Activated T-cell treated with anti-CD3 and anti-CD28 coated beads for 48 hours (primary cell): ENCODE data around the gene CEMP1.

Experiments
- DNase-seq: peaks from one replicate; pipeline ENCODE4 v3.0.0-alpha.2; 2020; ENCODE audit warnings: low read depth

CEMP1 gene

DNA sequence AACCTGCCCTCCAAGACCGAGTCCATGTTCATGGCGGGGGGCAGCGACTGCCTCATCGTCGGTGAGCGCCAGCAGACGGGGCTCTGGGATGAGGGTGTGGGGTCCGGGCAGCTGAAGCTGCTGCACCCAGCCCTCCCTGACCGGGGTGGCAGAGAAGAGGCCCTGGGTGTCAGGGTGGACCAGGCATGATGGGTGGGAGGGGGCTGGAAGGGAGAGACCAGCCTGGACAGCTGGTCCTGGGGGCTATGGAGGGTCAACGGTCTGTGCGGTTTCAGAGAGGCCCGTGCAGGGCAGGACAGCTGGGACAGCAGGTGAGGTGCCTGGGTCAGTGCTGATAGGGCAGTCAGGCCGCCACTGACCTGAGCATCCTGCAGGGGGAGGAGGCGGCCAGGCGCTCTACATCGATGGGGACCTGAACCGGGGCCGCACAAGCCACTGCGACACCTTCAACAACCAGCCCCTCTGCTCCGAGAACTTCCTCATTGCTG, 30.7 kb downstream of the CEMP1 start:
- DNase-seq: no peak

DNA sequence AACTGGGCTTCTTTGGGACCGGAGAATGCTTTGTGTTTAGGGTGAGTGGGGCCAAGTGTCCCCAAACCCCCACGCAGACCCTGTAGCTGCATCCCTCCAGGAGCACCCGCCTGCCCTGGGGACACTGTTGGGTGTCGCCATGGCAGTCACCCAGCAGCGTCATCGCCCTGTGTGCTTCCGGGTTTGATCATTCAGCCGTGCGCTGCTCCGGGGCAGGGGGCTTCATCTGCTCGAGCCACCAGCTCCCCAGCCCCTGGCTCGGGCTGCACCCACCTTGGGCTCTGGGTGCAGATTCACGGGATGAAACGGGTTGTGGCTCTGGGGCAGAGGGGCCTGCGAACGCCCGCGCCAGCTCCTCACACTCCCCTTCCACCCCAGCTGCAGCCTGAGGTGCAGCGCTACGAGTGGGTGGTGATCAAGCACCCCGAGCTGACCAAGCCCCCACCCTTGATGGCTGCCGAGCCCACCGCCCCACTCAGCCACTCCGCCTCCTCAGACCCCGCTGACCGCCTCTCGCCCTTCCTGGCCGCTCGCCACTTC, 31.2 kb downstream of the CEMP1 start:
- no peak for DNase-seq

DNA sequence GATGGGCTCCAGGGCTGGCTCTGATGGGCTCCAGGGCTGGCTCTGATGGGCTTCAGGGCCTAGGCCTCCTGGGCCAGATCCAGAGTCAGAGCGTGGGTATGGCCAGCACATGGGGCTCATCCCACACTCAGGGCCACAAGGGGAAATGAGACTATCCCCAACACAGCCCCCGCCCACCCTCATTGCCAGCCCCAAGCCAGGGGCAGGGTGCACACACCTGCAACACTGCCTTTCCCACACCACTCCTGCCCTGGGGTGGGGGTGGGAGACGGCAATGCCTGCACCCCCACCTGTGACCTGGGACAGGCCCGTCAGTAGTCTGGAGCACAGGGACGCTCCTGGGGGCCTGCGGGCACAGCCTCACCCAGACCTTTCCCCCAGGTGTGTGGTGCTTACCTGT, 31.8 kb downstream of the CEMP1 start:
- no peak for DNase-seq

DNA sequence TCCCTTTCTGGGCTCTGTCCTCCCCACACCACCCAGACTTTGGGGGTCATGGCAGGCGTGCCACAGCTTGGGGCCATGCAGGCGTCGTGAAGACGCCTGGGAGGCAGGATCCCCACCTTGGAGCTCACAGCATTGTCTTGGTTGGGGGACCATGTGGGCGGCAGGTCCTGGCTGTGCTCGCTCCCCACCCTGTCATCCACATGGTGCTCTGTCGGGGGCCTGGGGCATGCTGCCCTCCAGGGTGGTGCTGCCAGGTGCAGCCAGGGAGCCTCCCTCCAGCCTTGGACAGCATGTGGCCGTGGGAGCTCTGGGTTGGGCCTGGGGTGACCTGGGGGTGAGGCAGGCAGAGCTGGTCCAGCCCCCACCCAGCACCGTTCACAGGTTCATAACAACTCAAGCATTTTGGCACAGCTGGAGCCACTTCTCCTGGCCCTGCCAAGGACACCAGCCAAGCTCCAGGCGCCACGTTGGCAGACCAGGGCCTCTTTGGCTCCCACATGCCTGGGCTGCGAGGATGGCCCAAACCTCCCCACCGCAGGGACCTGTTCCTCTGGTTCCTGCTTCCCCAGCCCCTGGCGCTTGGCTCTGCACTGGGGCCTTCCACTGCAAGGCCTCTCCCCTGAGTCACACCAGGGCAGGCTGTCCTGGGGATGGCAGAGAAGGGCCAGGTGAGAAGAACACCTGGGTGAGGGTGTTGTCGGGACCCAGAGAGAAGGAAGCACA, 32.5 kb downstream of the CEMP1 start:
- no peak for DNase-seq

DNA sequence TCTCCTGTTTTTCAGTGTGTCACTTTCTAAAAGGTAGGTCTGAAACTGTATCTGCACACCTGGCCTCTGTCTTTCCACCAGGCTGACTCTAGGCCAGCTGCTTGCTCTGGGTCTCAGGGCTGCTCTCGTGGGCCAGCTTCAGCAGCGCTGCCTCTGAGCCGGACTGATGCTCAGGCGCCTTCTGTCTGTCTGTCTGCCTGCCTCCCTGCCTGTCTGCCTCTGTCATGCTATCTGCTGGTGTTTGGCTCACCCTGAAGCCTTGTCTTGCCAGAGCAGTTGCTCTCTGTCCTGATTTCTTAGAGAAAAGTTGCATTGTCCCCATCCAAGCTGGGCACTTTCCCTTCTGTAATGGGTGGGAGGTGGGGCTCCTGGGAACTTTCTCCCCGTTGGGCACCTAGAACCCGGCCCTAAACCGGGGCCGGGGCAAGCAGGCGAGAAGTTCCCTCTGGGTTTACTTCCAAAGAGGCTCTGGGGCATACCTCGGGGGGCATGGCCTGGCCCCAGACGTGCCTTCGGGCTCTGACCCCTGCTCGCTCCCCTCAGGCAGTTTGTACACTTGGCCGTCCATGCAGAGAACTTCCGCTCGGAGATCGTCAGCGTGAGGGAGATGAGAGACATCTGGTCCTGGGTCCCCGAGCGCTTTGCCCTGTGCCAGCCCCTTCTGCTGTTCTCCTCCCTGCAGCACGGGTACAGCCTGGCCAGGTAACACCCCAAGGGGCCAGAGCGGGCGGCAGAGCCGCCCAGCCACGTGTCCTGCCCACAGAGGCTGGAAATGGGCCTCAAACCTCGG, 33.3 kb downstream of the CEMP1 start:
- DNase-seq: no peak

DNA sequence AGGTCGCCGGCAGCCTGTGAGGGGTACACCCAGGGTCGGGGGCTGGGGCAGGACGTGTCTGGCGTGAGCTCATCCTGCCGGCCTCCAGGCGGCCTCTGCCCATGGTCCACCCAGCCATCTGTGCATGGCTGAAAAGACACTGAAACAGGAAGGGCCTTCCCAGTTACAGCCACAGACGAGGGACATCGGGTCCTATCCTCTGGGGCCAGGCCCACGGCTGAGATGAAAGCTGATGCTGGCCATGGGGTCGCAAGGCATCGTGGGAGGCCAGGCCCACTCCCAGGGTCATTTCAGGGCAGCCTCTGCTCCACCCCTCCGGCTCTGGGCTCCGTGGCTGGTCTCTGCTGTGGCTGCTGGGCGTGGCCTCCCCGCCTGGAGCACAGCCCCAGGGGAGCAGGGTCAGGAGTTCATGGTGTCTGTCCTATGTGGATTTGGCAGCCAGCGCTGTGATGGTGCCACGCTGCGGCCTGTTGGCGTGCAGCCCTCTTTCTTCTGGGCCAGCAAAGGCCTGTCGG, 34.0 kb downstream of the CEMP1 start:
- no peak for DNase-seq

DNA sequence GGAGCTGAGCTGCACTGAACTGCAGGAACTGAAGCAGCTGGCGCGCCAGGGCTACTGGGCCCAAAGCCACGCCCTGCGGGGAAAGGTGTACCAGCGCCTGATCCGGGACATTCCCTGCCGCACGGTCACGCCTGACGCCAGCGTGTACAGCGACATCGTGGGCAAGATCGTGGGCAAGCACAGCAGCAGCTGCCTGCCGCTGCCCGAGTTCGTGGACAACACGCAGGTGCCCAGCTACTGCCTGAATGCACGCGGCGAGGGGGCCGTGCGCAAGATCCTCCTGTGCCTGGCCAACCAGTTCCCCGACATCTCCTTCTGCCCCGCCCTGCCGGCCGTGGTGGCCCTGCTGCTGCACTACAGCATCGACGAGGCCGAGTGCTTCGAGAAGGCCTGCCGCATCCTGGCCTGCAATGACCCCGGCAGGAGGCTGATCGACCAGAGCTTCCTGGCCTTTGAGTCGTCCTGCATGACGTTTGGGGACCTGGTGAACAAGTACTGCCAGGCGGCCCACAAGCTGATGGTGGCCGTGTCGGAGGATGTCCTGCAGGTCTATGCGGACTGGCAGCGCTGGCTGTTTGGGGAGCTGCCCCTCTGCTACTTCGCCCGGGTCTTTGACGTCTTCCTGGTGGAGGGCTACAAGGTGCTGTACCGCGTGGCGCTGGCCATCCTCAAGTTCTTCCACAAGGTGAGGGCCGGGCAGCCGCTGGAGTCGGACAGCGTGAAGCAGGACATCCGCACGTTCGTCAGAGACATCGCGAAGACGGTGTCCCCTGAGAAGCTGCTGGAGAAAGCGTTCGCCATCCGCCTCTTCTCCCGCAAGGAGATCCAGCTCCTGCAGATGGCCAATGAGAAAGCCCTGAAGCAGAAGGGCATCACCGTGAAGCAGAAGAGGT, 34.7 kb downstream of the CEMP1 start:
- DNase-seq: no peak

DNA sequence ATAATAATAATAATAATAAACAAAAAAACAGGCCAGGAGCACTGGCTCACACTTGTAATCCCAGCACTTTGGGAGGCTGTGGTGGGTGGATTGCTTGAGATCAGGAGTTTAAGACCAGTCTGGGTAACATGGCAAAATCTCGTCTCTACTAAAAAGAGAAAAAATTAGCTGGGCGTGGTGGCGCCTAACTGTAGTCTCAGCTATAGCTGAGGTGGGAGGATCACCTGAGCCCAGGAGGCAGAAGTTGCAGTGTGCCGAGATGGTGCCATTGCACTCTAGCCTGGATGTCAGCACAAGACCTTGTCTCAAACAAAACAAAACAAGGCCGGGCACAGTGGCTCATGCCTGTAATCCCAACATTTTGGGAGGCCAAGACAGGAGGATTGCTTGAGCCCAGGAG, 36.2 kb downstream of the CEMP1 start:
- no peak for DNase-seq

DNA sequence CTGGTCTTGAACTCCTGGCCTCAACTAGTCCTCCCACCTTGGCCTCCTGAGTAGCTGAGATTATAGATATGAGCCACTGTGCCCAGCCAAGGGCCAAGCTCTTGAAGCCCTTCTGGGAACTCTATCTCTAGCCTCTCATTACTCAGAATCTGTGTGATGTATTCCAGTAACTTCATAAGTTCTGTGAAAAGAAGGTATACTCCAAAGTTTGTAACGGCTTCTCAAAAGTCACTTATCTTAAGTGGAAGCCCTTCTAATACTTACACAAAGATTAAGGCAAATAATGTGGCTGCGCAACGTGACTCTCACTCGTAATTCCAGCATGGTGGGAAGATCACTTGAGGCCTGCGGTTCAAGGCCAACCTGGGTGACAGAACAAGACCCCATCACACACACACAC, 36.6 kb downstream of the CEMP1 start:
- DNase-seq: no peak

DNA sequence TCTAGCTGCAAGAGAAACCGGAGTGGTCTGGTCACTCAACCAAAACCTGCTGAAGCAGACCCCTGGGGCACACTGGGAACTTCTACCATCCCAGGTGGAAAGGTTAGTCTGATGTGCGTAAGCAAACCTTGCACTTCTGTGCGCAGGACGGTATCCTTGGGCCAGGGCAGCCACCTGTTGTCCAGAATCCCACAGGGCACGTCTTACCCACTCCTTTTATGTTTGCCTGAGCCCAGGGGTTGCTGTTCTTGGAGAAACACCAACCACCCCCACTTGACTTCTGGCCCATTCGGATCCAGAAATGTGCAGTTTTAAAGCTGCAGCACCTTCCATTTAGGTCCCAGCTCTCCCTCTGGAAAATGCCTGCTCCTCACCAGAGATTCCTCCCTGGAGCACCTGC, 37.6 kb downstream of the CEMP1 start:
- no peak for DNase-seq

DNA sequence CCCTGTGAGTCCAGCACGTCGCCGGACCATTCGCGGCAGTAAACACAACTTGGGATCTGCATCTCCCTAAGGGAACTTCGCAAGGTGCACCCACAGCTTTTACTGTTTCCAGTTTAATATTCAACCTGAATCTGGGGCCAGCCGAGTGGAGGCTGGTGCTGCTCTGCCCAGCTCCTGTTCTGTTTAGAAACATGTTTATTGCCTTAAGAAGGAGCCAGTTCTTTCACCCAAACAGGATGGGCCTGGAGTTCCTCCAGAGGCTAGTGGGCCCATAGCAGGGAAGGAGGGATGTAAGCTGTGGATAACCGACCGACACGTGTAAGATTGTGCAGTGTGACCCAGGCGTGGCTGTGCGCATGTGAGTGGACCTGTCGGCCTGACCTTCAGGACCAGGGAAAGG, 38.9 kb downstream of the CEMP1 start:
- no peak for DNase-seq

DNA sequence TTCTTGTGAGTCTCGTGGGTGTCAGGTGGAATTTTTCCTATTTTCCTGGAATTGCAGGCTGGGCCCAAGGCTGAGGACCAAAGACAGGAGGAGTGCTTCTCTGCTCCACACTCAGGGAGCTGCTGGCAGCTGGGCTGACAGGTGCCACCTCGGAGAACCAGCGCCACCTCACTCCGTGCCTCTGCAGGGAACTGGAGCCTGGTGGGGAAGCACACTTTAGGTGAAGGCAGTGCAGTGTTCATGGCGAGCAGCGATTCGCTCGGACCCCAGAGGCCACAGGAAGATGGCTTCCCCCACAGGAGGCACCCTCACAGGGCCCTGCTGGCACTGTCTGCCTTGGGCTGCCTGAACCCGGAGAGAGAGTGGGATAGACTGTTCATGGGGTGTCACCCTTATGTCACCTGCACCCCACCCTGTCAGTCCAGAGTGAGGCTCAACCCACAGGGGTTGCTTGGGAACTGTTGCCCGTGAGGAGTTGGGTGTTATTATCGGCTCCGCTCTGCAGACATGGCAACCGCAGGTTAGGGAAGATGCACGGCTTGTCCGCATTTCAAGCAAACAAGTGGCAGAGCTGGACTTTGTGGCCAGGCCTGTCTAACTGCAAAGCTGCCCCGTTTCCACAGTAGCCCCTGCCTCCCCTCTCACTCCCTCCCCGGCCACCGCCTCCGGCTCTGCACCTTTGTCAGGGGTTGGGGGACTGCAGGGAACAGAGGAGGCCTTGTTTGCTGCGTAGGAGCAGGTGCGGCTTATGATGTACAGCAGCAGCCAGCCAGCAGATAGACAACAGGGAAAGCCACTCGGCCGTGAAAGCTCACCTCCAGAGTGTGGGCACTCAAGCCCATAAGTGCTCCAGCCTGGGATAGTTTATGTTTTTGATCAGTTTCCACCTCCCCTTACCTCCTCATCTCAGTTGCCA, 40.8 kb downstream of the CEMP1 start:
- DNase-seq: no peak

DNA sequence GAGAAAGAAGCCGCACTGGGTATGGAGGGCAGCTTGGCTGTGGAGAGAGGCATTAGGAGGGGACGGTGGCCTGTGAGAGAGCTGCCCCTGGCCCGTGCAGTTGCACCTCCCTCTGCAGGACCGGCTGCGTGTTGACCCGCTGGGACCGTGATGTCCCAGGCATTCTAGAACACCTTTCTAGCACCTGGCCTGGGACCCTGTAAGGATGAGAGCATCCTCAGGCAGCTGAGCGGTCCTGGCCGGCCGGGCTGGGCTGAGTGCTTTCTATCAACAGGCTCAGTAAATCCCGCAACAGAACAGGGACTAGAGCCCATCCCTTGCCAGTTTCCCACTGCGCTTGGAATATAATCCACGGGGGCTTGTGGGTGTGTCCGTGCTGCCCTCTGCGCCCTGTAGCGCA, 41.6 kb downstream of the CEMP1 start:
- no peak for DNase-seq

DNA sequence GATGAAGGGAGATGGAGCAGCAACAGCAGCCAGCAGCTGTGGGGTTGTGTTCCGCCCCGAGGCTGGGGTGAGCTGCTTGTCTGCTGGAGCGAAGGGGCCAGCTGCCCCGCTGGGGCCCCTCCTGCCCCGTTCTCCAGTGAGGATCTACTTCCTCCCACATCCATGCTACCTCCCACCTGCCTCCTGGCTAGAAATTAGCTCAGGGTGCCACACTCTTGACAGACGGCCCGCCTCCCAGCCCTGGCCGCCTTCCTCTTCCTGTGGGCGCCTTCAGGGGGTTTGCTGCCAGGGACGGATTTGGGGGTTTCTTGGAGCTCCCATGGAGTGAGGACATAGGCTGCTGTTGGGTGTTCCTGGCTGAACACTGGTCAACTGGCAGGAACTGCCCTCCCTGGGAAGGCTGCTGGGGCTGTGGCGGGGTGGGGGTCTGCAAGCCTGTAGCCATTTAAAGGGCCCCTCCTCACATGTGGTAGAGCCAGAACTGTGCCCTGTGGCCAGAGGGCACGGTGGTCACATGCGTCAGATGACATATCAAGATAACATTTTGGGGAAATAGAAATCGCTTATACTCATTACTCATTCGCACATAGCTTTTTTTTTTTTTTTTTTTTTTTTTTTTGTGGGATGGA, 43.2 kb downstream of the CEMP1 start:
- no peak for DNase-seq

DNA sequence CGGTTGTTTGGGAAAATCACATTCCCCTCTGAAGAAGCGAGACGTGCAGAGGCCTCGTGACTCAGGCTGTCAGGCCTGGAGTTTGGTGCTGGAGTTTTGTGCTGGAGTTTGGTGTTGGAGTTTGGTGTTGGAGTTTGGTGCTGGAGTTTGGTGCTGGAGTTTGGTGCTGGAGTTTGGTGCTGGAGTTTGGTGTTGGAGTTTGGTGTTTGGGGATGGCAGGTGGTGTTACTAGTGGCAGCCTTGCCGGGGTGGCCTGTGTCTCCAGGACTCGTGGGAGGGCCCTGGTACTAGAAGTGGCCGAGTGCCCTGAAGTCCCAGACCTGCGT, 43.7 kb downstream of the CEMP1 start:
- no peak for DNase-seq

DNA sequence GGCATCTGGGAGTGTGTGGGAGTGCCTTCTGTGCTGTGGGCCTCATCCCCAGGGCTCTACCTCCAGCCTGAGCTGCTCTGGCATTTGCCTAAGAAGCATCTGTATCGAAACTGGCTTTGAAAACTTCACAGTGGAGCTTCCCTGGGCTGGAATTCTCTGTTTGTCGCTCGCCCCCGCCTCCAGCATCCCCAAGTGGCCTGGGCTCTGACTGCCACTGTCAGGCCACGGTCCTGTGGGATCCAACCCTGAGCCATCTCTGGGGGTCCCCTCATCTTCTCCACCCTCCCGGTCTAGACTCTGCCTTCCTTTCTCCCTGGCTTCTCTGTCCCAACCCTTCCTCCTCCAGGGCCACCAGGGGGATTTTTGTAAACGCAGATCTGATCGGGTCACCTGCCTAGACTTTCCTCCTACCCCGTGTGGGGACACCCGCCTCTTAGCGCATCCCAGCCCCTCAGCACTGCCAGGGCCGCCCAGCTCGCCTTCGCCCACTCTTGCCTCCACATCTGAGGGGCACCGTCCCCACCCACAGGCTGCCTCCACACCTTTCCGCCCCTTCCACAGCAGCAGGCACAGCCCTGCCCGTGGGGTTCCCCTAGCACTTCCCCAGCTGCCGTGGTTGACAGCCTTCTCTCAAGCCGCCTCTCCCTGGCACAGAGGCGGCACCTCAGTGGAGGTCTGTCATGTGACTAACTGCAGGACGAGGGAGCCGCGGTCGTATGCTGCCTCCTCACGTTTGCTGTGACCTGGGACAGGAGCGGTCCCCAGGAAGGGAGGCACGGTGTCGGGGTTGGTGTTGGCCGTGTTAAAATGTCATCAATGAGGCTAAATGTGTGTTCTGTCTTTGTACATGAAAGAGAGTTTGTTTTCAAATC, 44.3 kb downstream of the CEMP1 start:
- DNase-seq: peak; percentile 59

DNA sequence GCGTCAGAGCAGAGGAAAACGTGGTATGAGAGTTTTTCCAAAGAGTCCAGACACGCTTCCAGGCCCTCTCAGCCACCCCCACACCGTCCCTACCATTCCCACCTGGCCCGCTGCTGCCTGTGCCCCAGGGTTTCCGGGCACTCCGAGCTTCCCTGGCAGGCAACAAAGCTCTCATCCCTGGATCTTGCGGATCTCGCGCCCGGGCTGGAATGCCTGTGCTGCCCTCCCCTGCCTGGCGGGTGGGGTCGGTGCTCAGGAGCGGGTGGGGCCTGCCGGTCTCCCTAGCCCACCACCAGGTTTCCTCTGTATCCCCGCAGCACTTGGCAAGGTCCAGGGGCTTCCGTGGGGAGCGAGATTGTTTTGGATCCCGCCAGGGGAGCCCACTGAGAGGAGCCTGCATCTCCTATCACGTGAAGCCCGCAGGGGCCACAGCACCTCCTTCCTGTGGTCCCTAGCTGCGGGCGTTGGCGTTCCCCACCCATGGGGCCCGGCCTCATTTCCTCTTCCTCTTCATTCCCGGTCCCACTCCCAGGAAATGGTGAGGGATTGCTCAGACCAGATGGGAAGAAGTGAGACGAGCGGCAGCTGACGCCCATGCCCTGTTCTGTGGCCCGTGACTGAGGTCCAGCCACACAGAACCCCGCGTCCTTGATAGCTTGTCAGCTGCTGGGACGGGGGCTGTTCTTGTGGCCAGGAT, 45.2 kb downstream of the CEMP1 start:
- DNase-seq: no peak

DNA sequence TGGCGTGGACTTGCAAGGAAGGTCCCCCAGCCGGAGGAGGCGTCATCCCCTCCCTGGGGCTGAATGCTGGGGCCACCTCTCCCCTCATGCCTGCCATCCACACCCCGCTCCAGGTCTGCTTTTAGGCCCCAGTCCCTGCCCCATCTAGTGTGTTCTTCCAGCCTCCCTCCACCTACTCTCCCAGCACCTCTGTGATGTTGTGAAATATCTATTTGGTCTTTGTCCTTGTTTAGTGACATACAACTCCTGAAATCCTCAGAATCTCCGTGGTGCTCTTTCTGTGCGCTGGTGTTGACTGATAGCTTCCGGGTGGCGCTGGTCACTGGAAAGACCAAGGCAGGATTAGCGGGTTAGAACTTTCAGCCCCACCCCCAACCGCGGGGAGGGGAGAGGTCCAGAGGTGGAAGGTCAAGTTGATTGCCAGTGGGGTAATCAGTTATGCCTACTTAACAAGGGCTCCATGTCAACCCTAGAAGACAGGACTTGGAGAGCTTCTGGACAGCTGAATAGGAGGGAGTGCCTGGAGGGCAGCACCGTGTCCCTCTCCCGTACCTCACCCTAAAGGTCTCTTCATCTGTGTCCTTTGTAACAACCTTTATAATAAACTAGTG, 46.2 kb downstream of the CEMP1 start:
- no peak for DNase-seq
